Left colon (tissue), 2 donors: Measurements from ENCODE around the gene FNBP1L. TPM values are rescaled to one million over a fixed set of nuclear protein-coding genes. Genes with fewer than 3 reads are reported as not detected.
"Not testable (repeated sequence)": the region's sequence is repeated elsewhere in the genome, so short reads cannot be mapped to it uniquely, and the experiment has no call there.

ENCODE experiments used
- ATAC-seq: fragments of 200-7000 bp; cut with Tn5 transposase; one replicate; pipeline ENCODE4 v1.9.1; 2020; ENCODE audit warnings: mild to moderate bottlenecking, moderate library complexity
- DNase-seq, 2 donors: peaks; one replicate each; pipeline ENCODE4 v3.0.0-alpha.2; 2020
- intact Hi-C, 2 donors: fragments of 100-400 bp; cut with DNase I in 1 of 2; cut with micrococcal nuclease in 1 of 2; formaldehyde crosslinking; loops; one replicate each; pipeline versions ENCODE4 v1.11.2 to v1.14.0; 2022; cut with DNase I, micrococcal nuclease
- total RNA-seq, 2 donors: library from RNA; stranded (reverse); fragmentation: NEBNext Ultra II Directional; extraction: Animal tissue kit (Norgen Biotek cat#: 25700); gene quantifications; one replicate each; pipeline ENCODE4 v1.2.1, GENCODE V29; 2021
- donor health status: DM: no; HTN: no; CAD: no.
- donor health status: DM: yes; HTN: yes; CAD: no.

FNBP1L gene
- total RNA-seq, 2 donors from 2014 or later: 46.7 to 64.2 TPM

GRCh38 chr1:93471911-93472310 is 24.0 kb downstream of the FNBP1L start:
- no peak for DNase-seq
- intact Hi-C loops: no loop called here
- ATAC-seq: no peak

DNA sequence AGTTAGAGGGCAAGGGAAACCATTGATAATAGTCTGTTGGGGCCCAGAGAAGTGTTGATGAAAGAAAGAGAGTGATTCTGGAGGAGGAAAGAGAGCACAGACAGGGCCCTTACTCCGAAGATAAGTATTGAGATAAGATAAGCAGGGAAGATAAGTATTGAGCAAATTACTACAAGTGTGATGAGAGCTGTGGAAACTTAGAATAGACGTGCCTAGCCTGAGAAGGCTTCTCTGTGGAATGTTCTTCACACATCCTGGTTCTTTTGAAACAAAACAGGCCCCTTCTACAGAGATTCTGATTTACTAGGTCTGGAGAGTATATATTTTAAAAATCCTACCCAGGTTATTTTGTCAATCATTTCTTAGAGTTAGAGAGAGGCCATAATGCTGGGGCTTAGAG is 26.4 kb downstream of the FNBP1L start:
- no peak for DNase-seq
- ATAC-seq: no peak
- intact Hi-C loops: no loop called here

GRCh38 chr1:93475681-93476080 is 27.8 kb downstream of the FNBP1L start:
- intact Hi-C loops: no loop called here
- ATAC-seq: no peak
- no peak for DNase-seq

GRCh38 chr1:93479133-93479745 is 31.3 kb downstream of the FNBP1L start:
- intact Hi-C loops, DNase-seq, ATAC-seq: not testable (repeated sequence)

- ATAC-seq, DNase-seq, intact Hi-C loops: not testable (repeated sequence)
Observed at GRCh38 chr1:93481899-93482298, 34.0 kb downstream of the FNBP1L start.

DNA sequence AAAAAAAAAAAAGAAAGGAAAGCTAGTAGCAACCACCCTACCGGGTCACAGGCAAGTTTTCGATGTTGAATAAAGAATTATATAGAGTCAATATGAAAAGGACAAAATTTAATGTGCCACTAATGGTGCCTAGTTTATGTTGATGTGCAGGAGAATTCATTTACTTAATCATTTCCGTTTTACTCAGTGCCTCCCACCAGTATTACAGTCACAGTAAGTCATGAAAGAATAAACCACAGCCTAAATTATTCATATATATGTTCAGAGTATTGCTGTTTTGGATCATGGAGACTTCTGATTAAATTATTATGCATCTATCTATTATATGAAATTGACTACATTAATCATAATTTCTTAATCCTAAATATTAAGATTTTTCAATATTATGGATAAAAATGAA is 35.3 kb downstream of the FNBP1L start:
- intact Hi-C loops: no loop called here
- no peak for ATAC-seq

DNA sequence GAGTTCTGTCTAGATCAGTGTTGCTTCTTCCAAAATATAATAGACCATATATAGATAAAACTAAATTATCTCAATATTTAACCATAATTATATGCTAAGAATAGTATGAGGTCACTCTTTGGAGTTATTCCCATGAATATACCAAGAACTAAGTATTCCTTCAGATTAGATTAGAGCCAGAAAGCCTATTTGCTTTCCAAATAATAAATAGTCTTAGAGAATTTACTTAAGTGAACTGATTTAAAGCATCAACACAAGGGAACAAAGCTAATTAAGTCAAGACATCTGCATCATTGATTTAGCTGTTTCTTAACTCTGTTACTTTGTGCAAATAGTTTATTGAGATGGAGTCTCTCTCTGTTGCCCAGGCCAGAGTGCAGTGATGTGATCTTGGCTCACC is 35.7 kb downstream of the FNBP1L start:
- intact Hi-C loops: no loop called here

More for the DNA sequence above, 35.3 kb downstream of the FNBP1L start:
- DNase-seq: no peak

DNA sequence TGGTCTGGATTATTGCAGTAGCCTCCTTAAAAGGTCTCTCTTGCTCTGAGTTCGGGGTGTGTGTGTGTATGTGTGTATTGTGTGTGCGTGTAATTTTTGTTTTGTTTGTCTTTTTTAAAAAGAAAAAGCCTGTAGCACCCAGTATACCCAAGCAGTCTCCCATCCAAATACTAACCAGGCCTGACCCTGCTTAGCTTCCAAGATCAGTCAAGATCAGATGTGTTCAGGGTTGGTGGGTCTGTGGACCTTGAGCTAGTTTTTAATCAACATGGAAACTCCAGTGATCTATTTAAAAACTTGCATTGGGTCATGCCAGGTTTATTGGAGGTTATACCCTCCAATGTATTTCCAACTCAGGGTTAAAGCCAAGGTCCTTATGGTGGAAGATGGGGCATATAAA is 40.3 kb downstream of the FNBP1L start:
- intact Hi-C loops: no loop called here
- DNase-seq (no peak), ATAC-seq (no peak)

More for the DNA sequence above, 35.7 kb downstream of the FNBP1L start:
- ATAC-seq (no peak), DNase-seq (no peak)

- DNase-seq (no peak), ATAC-seq (no peak)
- intact Hi-C loops: no loop called here
Observed at GRCh38 chr1:93489756-93490155, 41.8 kb downstream of the FNBP1L start.

DNA sequence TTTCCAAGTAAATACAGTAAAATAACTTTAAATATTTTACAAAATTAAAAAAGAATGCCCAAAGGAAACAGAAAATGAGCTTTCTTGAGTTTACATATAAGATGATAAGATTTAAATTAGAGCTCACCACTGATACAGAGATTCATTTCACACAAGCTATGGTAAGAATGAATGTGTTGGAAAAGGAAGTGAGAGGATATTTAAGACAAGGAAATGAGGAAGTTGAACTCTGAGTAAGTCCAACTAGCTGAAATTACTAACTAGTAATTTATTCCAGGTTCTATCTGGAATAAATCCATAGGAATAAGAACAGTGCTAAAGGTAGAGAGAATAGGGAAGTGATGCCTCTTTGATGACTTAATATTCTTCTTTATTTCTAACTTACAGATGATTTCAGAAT is 42.4 kb downstream of the FNBP1L start:
- intact Hi-C loops: no loop called here
- peak; percentile 85 for ATAC-seq
- no peak for DNase-seq

GRCh38 chr1:93495911-93496310 is 48.0 kb downstream of the FNBP1L start:
- intact Hi-C loops: no loop called here
- no peak for DNase-seq
- ATAC-seq: no peak

DNA sequence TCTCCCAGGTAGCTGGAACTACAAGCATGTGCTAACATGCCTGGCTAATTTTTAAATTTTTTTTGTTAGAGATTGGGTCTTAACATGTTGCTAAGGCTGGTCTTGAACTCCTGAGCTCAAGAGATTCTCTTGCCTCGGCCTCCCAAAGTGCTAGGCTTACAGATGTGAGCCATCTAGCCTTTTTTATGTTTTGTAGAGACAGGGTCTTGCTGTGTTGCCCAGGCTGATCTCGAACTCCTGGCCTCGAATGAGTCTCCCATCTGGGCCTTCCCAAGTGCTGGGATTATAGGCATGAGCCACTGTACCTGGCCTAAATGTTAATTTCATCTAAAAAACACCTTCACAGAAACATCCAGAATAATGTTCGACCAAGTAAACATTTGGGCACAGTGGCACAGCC is 48.6 kb downstream of the FNBP1L start:
- no peak for ATAC-seq

DNA sequence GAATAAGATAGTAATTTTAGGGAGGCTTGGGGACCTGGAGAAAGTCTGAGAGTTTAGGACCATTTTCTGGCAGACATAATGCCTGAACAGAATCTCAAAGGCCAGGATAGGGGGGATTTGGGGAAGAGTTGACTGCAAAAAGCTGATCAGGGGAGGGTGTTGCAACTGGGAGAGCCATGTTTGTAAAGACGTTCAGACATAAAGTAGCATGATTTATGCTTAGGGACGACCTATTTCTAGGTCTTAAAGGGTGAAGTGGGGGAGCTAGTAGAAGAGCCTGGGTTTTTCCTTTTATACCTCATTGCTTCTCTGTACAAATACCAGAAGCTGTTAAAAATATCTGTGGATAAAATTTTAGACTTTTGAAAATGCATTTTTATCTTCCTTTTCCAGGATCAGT is 51.2 kb downstream of the FNBP1L start:
- intact Hi-C loops: no loop called here
- no peak for ATAC-seq
- no peak for DNase-seq

More for the DNA sequence above, 48.6 kb downstream of the FNBP1L start:
- intact Hi-C loops: no loop called here
- no peak for DNase-seq

DNA sequence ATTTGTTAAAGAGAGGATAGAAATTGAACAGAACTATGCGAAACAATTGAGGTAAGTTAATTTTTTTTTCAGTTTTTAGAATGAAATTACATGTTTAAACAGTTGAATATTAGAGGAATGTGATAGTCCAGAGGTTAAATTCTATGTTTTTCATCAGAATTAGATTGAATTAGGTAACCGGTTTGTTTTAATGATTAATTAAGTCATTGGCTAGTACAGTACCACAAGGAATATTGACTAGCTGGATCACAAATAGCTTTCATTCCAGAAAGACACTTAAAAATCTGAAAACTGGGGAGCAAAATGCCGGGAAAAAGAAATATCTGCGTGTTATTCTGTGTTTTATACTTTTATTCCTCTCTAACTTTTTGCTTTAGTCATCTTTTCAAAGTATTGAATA is 51.6 kb downstream of the FNBP1L start:
- ATAC-seq: no peak
- intact Hi-C loops: no loop called here
- no peak for DNase-seq

- DNase-seq (no peak), ATAC-seq (no peak)
- intact Hi-C loops: no loop called here
Observed at GRCh38 chr1:93500275-93500674, 52.4 kb downstream of the FNBP1L start.

DNA sequence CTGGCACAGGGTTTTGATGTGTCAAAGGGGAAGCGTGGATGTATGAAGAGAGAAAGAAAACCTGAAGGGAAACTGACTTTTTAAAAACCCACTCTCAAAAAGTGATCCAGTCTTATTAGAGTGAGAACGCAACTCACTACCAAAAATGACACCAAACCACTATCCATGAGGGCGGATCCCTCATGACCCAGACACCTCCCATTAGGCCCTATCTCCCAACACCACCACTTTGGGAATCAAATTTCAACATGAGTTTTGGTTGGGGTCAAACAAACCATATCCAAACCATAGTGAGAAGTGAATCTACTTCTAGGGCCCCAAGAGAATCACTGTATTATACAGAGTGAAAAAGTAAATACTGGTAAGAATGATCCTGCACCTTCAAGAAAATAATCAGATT is 53.5 kb downstream of the FNBP1L start:
- ATAC-seq (no peak), DNase-seq (no peak)
- intact Hi-C loops: no loop called here

- ATAC-seq: peak; percentile 64
- no peak for DNase-seq
- intact Hi-C loops: no loop called here
Observed at GRCh38 chr1:93501829-93502369, 54.0 kb downstream of the FNBP1L start.

DNA sequence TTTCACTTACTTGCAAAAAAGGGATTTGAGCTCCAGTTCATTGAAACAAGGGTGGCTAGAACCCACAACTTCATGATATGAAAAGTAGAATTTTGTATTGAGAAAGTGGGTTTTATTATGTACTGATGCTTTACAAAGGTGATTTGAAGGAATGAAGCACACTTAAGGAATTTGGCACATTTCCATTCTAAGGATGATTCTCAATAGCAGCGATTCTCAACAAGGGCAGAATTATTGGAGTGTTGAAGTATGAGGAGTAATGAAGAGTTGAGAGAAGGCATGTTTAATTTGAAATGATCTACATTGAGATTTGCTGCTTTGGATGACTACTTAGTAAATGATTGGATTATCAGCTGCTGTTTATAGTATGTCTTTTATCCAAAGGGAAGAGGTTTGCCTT is 54.7 kb downstream of the FNBP1L start:
- intact Hi-C loops: no loop called here
- ATAC-seq (no peak), DNase-seq (no peak)

DNA sequence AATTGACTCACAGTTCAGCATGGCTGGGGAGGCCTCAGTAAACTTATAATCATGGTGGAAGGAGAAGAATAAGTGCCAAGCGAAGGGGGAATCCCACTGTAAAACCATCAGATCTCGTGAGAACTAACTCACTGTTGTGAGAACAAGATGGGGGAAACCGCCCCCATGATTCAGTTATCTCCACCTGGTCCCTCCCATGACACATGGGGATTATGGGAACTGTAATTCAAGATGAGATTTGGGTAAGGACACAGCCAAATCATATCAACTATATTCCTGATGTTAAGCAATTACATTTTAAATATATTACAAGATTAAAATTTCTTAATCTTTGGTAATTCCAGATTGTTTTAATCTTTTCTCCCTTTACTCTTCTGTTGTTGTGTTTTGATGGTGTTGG is 55.2 kb downstream of the FNBP1L start:
- no peak for DNase-seq
- ATAC-seq: no peak
- intact Hi-C loops: no loop called here

GRCh38 chr1:93503816-93504215 is 55.9 kb downstream of the FNBP1L start:
- intact Hi-C loops: no loop called here
- DNase-seq (no peak), ATAC-seq (no peak)
